Activated CD4-positive, alpha-beta T cell treated with anti-CD3 and anti-CD28 coated beads for 36 hours (primary cell): ENCODE measurements around the gene RBM4. TPM values are rescaled to one million over a fixed set of nuclear protein-coding genes. Genes with fewer than 3 reads are reported as not detected.
A peak's percentile ranks its signal among the peaks of the same experiment; 100 is the strongest.

Source experiments
- ATAC-seq: fragments of 200-7000 bp; cut with Tn5 transposase; one replicate; pipeline ENCODE4 v1.10.0; 2021; ENCODE audit warnings: mild to moderate bottlenecking, moderate library complexity
- CTCF ChIA-PET: fragments of 350-600 bp; sonication (Branson Sonifier 250); formaldehyde crosslinking; loops from one replicate; lab custom pipeline; 2021; ENCODE audit warnings: antibody characterized with exemption; lab: Charles Lee
- POLR2A ChIA-PET: fragments of 350-600 bp; sonication (Branson Sonifier 250); formaldehyde crosslinking; loops from one replicate; lab custom pipeline; 2021; ENCODE audit warnings: antibody characterized with exemption, inconsistent platforms; lab: Charles Lee
- DNase-seq: peaks from one replicate; pipeline ENCODE4 v3.0.0-alpha.2; 2020
- H3K27ac Mint-ChIP-seq: one replicate; pipeline ENCODE4 v1.8.0; 2021; ENCODE audit warnings: mixed read lengths
- H3K27me3 Mint-ChIP-seq: one replicate; pipeline ENCODE4 v1.8.0; 2021; ENCODE audit warnings: mixed read lengths
- H3K36me3 Mint-ChIP-seq: one replicate; pipeline ENCODE4 v1.8.0; 2021; ENCODE audit warnings: low read depth, mixed read lengths
- H3K4me1 Mint-ChIP-seq: one replicate; pipeline ENCODE4 v1.8.0; 2021; ENCODE audit warnings: mixed read lengths
- H3K4me3 Mint-ChIP-seq: one replicate; pipeline ENCODE4 v1.8.0; 2021; ENCODE audit warnings: mild to moderate bottlenecking, moderate library complexity, mixed read lengths
- H3K9me3 Mint-ChIP-seq: one replicate; pipeline ENCODE4 v1.8.0; 2021; ENCODE audit warnings: low read depth, mixed read lengths
- intact Hi-C, 2 experiments: fragments of 100-400 bp; cut with DNase I in 1 of 2; cut with micrococcal nuclease in 1 of 2; formaldehyde crosslinking; loops; one replicate each; pipeline versions ENCODE4 v1.14.2 to v1.15.1; 2022 to 2024; cut with DNase I, micrococcal nuclease
- total RNA-seq, 2 experiments: library from RNA; stranded (reverse); gene quantifications; one replicate each; pipeline ENCODE4 v1.2.3, GENCODE V29; 2021

RBM4 gene
- total RNA-seq, 2 experiments from 2014 or later, result 104 to 122 TPM

DNA sequence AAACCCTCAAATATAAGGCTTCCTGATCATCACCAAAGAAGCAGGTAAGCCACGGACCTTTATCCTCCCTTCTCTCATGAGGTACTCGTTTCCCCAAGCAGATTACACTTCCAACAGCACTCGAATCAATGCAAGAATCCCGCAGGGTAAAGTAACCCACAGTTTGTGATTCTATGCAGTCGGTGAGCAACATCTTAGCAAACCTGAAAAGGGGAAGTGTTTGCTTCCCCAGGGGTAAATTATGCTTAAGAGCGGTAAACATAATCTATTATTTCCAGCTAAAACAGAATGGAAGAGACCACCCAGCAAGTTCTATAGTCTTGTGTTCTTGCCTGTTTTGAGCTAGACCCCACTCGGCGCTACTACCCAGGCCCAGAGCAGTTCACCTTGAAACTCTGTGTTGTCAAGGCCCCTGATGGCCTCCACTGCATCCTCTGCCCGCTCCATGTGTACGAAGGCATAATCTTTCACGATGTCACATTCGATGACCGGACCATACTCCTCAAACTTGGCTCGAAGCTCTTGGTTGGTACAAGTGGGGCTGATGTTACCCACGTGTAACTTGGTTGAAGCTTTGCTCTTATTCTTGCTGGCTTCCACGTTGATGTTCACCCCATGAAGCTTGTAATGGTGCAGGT is 37.9 kb downstream of the RBM4 start:
- H3K27me3 Mint-ChIP-seq, result no peaks in the 10 kb centered on the region
- CTCF ChIA-PET, result interaction anchor here (0.6 to 5.4 kb wide), 9 partner anchors 13 to 296 kb away, joined by 3 to 99 read pairs (median 4); partner anchors contain the start of genes BBS1, CCDC87 and CCS
- intact Hi-C loops, result loop anchor here (5.0 to 10.0 kb wide), 2 partner anchors 242 to 329 kb away; partner anchors contain the start of genes B4GAT1 (in 1 of the 2), BRMS1 (in 1 of the 2) and MRPL11 (in 1 of the 2)
- H3K9me3 Mint-ChIP-seq, result no peaks in the 10 kb centered on the region
- peaks cover 30% of the 10 kb centered on the region for H3K4me1 Mint-ChIP-seq
- DNase-seq (no peak), ATAC-seq (no peak)
- peaks cover 16% of the 10 kb centered on the region for H3K36me3 Mint-ChIP-seq
- H3K4me3 Mint-ChIP-seq, result peak overlapping the region; percentile 85
- POLR2A ChIA-PET, result interaction anchor here (0.6 to 2.5 kb wide), 3 partner anchors 55 to 603 kb away, joined by 3 to 10 read pairs (median 3); partner anchors contain the start of gene RBM14
- H3K27ac Mint-ChIP-seq, result peak overlapping the region; percentile 94

- DNase-seq, result no peak
- intact Hi-C loops, result loop anchor here (1.0 to 10.0 kb wide), 9 partner anchors 39 to 330 kb away; partner anchors contain the start of genes CCDC87 (in 2 of the 2), CCS (in 2 of the 2), RBM14 (in 2 of the 2) and B4GAT1 (in 1 of the 2)
Observed at GRCh38 chr11:66676931-66677598, 38.6 kb downstream of the RBM4 start.

GRCh38 chr11:66677599-66678375 is 39.3 kb downstream of the RBM4 start, which contains the start of gene RBM4B:
Gene RBM4B (minus strand): TSS chr11:66677887. CDS start chr11:66677079, 808 bp downstream.
- no peaks in the 10 kb centered on the region for H3K9me3 Mint-ChIP-seq
- no peaks in the 10 kb centered on the region for H3K27me3 Mint-ChIP-seq
- POLR2A ChIA-PET, result interaction anchor here (0.6 to 2.6 kb wide), 18 partner anchors 28 to 293 kb away, joined by 3 to 28 read pairs (median 4); partner anchors contain the start of genes ACTN3, BBS1, MRPL11 and PELI3
- ATAC-seq, result peak; percentile 90
- peaks cover 27% of the 10 kb centered on the region for H3K4me1 Mint-ChIP-seq
- peaks cover 16% of the 10 kb centered on the region for H3K36me3 Mint-ChIP-seq
- CTCF ChIA-PET, result interaction anchor here (0.6 to 5.4 kb wide), 46 partner anchors 9 to 675 kb away, joined by 3 to 99 read pairs (median 4); partner anchors contain the start of genes BBS1, CCDC87, CCS and CTSF
- DNase-seq, result peak; percentile 97
- H3K4me3 Mint-ChIP-seq, result peak within 1 kb of the TSS; percentile 85
- intact Hi-C loops, result loop anchor here (1.0 to 10.0 kb wide), 16 partner anchors 39 to 441 kb away; partner anchors contain the start of genes CCDC87 (in 2 of the 2), CCS (in 2 of the 2), MRPL11 (in 2 of the 2) and RBM14 (in 2 of the 2)
- peak within 1 kb of the TSS; percentile 94 for H3K27ac Mint-ChIP-seq

More at GRCh38 chr11:66676931-66677598, 38.6 kb downstream of the RBM4 start:
- Mint-ChIP-seq H3K27me3 (no peaks in the 10 kb centered on the region), H3K9me3 (no peaks in the 10 kb centered on the region), H3K4me3 (peak overlapping the region; percentile 85), H3K27ac (peak overlapping the region; percentile 94), H3K4me1 (peaks cover 27% of the 10 kb centered on the region), H3K36me3 (peaks cover 16% of the 10 kb centered on the region)
- ChIA-PET POLR2A (interaction anchor here (0.6 to 2.6 kb wide), 12 partner anchors 28 to 603 kb away, joined by 3 to 28 read pairs (median 4); partner anchors contain the start of genes MRPL11, RBM14, RBM4 and ZDHHC24), CTCF (interaction anchor here (0.6 to 5.4 kb wide), 26 partner anchors 8 to 676 kb away, joined by 3 to 99 read pairs (median 5); partner anchors contain the start of genes BBS1, CCDC87, CCS and DPP3)
- no peak for ATAC-seq

DNA sequence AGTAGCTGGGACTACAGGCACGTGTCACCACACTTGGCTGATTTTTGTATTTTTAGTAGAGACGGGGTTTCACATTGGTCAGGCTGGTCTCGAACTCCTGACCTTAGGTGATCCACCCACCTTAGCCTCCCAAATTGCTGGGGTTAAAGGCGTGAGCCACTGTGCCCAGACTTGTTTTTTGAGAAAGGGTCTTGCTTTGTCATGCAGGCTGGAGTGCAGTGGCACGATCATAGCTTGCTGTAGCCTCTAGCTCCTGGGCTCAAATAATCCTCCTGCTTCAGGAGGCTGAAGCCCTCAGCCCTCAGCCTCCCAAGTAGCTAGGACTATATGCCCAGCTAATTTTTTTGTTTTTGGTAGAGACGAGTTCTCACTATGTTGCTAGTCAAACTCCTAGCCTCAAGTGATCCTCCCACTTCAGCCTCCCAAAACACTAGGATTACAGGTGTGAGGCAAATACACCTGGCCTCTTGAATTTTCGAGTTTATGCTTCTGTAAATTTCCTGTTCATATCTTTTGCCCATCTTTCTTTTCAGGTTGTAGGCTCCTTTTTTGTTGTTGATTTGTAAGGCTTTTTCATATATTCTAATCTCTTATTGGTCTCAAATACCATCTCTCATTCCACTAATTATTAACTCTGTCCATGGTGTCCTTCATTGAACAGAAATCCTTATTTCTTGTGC is 42.6 kb downstream of the RBM4 start:
- peaks cover 9% of the 10 kb centered on the region for H3K36me3 Mint-ChIP-seq
- DNase-seq, result no peak
- intact Hi-C loops, result no loop called here
- H3K27me3 Mint-ChIP-seq, result no peaks in the 10 kb centered on the region
- POLR2A ChIA-PET, result interaction anchor here (0.6 to 0.7 kb wide), 2 partner anchors 13 to 38 kb away, joined by 3 read pairs; no protein-coding TSS in a partner anchor
- peaks cover 11% of the 10 kb centered on the region for H3K4me1 Mint-ChIP-seq
- CTCF ChIA-PET, result interaction anchor here (0.6 to 5.4 kb wide), 5 partner anchors 15 to 933 kb away, joined by 3 to 99 read pairs (median 3); no protein-coding TSS in a partner anchor
- ATAC-seq, result no peak
- H3K27ac Mint-ChIP-seq, result no peak overlapping the region
- H3K4me3 Mint-ChIP-seq, result no peak overlapping the region
- H3K9me3 Mint-ChIP-seq, result no peaks in the 10 kb centered on the region

DNA sequence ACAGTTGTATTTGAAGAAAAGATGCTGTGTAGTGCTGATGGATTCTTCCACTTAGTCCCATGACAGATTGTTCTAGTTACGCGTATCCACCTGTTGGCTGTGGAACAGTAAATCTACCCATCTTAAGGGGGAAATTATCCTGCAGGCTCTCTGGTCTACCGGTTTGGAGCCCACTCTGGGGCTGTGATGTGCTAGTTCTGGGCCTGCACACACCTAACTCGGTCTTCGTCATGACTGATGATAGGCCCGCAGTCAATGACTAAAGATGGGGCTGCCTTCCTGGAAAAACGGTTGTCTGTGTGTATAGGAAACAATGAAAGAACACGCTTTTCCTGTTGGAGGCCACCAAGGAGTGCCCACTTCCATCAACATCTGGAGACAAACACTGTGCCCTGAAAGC is 45.4 kb downstream of the RBM4 start:
- DNase-seq, result no peak
- Mint-ChIP-seq H3K27me3 (no peaks in the 10 kb centered on the region), H3K4me3 (no peak overlapping the region), H3K27ac (no peak overlapping the region), H3K9me3 (no peaks in the 10 kb centered on the region), H3K36me3 (no peaks in the 10 kb centered on the region), H3K4me1 (no peaks in the 10 kb centered on the region)
- ATAC-seq, result no peak
- CTCF ChIA-PET, result no interaction called here
- POLR2A ChIA-PET, result no interaction called here
- intact Hi-C loops, result no loop called here

DNA sequence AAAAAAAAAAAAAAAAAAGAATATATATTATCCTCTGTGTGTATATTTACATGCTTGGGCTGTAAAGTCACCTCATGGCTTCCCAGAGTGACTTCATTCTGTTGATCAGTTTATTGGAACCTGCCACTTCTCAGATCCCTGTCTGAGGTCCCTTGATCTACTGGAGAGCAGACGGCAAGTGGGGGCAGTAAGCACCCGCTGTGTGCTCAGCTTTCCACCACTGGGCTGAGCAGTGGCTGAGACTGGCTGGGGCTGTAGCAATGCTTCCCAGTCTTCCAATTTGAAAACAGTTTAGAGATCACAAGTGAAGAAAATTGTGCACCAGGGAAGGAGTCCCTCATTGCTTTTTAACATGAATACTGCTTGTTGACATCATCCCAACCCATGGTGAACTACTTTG is 46.1 kb downstream of the RBM4 start:
- DNase-seq (no peak), ATAC-seq (no peak)
- CTCF ChIA-PET, result no interaction called here
- H3K4me3 Mint-ChIP-seq, result no peak overlapping the region
- intact Hi-C loops, result no loop called here
- no peak overlapping the region for H3K27ac Mint-ChIP-seq
- no peaks in the 10 kb centered on the region for H3K4me1 Mint-ChIP-seq
- H3K27me3 Mint-ChIP-seq, result no peaks in the 10 kb centered on the region
- no peaks in the 10 kb centered on the region for H3K36me3 Mint-ChIP-seq
- POLR2A ChIA-PET, result no interaction called here
- no peaks in the 10 kb centered on the region for H3K9me3 Mint-ChIP-seq

DNA sequence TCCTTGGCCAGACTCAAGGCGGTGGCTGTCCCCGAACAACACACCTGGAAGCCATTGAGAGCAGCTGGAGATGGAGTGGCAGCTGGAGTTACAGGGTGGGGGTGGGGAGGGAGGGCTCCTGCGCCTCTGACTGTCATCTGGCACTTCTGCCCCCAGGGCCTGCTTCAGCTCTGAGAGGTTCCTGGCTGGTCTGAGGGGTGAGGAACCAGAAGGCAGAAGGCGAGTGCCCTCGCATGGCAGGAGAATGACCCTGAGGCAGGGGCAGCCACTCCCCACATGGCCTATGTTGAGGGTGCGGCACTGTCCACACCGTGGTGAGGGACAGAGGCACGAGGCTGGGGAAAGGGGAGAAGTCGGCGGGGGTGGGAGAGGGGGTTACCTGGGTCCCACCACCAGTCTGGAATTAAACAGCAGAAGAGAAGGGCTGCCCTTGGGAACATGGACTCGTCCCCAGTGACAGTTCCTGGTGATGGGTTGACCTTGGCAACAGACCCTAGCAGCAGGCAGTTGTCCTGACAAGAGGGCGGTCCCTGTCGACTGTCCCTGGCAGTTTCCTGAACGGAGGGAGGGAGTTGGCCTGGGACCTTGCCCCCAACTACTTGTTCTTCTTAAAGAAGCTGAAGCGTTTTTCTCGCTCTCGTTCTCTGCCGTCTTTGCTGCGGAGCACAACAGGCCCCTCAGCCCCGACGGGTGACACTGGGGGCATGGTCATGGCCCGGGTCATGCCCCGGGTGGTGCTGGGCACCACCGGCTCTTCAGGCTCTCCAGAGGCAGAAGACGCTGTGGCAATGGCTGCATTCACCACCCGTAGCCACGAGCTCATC is 47.0 kb downstream of the RBM4 start:
- H3K4me1 Mint-ChIP-seq, result no peaks in the 10 kb centered on the region
- CTCF ChIA-PET, result interaction anchor here (0.6 to 1.2 kb wide), 2 partner anchors 8 to 106 kb away, joined by 3 to 4 read pairs; partner anchors contain the start of gene RBM4B
- H3K36me3 Mint-ChIP-seq, result no peaks in the 10 kb centered on the region
- ATAC-seq, result no peak
- no peak for DNase-seq
- H3K9me3 Mint-ChIP-seq, result no peaks in the 10 kb centered on the region
- H3K4me3 Mint-ChIP-seq, result no peak overlapping the region
- no peaks in the 10 kb centered on the region for H3K27me3 Mint-ChIP-seq
- POLR2A ChIA-PET, result no interaction called here
- intact Hi-C loops, result no loop called here
- no peak overlapping the region for H3K27ac Mint-ChIP-seq

DNA sequence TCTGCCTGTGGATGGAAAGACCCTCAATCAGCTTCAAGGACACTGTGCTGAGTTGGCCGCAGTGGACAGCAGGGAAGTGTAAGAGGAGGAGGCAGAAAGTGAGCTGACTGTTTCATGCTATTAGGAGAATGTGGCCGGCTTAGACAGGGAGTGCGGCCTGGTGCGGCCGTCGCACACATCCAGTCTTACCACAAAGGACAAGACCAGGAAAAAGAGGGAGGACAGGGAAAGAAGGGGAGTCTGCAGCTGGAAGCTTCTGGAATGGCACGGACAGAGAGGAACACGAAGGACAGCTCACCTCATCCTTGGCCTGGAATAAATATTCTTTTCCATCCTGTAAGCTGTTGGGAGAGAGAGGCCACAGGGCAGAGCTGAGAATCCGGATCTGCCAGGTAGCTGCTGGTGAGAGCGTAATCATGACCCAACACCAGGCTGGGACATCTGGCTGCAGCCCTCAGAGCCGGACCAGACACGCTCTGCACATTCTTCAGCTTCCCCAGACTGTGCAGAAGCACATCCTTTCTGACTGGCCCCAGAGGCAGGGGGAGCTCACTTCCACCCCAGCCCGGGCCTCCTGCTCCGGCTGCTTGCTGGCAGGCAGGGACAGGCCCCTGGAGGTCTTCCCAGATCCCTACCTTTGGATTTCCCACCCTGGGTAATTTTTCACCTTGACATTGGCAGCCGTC is 47.7 kb downstream of the RBM4 start:
- POLR2A ChIA-PET, result no interaction called here
- H3K27ac Mint-ChIP-seq, result no peak overlapping the region

More for the DNA sequence above, 47.7 kb downstream of the RBM4 start:
- DNase-seq (no peak), ATAC-seq (no peak)
- no peaks in the 10 kb centered on the region for H3K27me3 Mint-ChIP-seq
- H3K4me3 Mint-ChIP-seq, result no peak overlapping the region
- no peaks in the 10 kb centered on the region for H3K9me3 Mint-ChIP-seq
- H3K4me1 Mint-ChIP-seq, result no peaks in the 10 kb centered on the region
- CTCF ChIA-PET, result interaction anchor here (0.7 to 1.2 kb wide), 2 partner anchors 8 to 289 kb away, joined by 4 read pairs; partner anchors contain the start of gene RBM4B
- intact Hi-C loops, result no loop called here
- H3K36me3 Mint-ChIP-seq, result no peaks in the 10 kb centered on the region
